Activated CD4-positive, CD25-positive, alpha-beta regulatory T cell treated with anti-CD3 and anti-CD28 coated beads, Interleukin-2, amount 50 U/mL, for 24 hours (primary cell): ENCODE measurements around the gene CMSS1.

Experiments
- ATAC-seq, 2 donors: fragments of 150-1000 bp; cut with Tn5 transposase; one replicate each; pipeline ENCODE4 v1.10.0; 2021; ENCODE audit warnings: mild to moderate bottlenecking in 1 of 2, moderate library complexity in 1 of 2

CMSS1 gene

DNA sequence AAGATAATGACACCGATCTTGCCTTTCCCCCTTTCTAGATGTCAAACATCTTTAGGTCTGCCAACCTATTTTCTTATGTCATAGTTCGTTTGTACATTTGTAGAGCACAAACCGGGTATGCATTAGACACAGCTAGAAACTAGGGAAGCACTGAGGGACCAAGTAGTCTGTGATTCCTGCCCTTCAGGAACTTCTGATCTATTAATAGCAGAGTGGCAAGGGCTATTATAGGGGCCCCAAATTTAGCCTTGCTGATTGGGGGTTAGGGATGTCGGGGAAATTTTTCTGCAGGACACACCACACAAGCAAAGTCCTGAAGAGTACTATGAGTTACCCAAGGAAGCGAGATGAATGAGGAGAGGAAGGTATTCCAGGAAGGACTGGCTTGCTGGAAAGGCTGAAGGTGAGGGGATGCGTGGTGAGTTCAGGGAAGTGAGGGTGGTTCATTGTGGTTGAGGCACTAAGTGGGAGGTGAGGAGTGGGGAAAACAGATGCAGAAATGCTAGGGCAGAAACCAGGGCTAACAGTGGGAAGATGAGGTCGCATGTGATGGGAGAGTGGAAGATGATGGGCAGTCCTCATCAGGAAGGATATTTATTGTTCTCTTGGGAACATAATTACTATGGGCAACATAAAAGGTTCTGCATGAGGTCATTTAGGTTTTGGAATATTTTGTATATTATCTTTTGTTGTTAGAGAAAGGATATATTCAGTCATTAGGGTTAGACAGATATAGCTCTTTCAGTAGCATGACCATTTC is 144.3 kb downstream of the CMSS1 start:
- ATAC-seq: no peak

DNA sequence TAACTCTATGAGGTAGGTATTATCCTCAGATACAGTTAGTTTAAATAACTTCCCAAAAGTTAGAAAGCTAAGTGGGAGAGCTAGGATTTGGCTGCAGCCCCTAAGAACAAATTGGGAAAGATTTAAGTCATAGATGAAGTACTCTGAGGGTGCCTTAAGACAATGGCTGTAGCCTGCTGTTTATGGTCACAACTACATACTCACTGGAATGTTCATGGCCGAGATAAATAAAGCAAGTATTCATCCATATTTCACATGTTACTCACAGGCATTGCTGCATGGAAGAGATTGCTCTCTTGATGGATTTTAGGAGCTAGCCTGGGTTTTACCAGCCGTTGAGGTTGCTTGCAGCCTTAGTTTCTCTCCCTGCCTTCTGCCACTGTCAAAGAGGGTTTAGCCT is 145.0 kb downstream of the CMSS1 start:
- ATAC-seq: no peak

DNA sequence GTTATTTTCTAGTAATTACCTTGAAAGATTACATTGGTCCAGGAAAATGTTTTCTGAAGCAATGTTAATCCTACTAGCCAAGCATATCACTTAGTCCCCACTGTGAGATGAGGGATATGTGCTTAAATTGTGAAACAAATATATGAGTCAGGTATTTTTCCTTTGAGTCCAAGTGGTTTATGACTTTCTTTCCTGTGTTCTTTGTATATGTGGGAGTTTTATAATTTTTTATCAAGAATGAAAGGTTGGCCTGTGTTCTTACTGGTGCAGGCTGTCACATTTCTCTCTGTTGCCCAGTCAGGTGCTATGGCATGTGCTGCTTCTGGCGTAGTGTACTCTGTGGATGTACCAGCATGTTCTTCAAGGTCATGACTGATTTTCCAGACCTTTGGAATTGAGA is 147.4 kb downstream of the CMSS1 start:
- no peak for ATAC-seq

DNA sequence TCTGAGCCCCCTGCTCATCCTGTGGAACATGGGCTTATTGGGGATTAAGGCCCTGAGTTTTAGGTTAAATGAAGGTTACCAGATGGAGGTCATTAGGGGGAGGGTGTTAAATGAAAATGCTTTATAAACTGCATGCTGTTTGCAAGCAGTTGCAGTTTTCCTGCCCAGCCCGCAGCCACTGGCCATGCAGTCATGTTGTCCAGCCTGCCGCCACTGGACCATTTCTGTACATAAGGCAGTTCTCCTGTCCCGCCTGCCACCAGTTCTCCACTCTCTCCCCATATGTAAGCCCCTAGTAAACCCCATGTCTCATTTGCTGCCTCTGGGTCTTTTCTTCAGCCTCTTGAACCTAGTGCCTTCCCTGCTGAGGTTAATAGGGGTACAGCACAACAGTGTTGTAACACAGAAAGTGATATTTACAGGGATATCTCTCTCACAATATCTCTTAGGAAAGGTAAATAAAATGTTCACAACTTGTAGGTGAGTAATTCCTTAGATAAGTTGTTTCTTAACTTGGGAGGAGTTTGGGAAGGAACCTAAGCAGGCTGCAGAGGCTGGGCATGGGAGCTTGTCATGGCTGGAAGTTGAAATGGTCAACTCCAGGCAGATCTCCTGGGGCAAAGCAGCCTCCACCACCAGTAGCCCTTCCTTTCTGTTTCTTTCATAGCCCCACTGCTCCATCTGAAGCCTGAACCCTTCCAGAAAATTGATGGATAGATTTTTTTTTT is 148.2 kb downstream of the CMSS1 start:
- ATAC-seq: no peak

DNA sequence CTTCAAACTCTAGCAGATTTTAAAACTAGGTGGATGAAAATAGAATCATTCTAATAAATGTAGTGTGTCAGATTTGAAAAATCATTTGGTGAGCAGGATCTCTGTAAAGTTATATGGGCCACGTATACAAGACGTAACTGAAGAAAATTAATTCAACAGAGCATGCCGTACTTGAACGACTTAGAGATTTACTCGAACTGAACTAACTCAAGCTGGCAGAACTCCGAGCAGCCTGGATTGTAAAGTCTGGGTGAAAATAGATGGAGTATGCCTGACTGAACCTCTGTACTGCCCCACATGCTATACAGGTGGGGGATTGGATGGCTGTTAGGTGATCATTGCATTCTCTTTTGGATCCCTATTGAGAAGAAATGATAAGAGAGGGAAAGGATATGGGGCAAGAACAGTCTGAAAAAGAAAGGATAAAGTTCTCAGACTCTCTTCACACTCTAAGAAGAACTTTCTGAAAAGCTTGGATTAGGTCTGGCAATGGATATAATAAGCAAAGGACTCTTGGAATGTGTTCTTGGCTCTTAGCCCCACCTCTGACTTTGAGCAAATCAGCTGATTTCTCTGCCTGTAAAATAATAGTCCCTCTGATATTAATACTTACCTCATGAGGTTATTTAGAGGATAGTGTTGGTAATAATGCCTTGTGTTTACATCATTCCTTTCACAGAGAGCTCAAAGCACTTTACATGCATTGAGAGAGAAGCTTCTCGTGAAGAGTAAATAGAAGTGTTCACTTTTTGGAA is 149.2 kb downstream of the CMSS1 start:
- no peak for ATAC-seq

DNA sequence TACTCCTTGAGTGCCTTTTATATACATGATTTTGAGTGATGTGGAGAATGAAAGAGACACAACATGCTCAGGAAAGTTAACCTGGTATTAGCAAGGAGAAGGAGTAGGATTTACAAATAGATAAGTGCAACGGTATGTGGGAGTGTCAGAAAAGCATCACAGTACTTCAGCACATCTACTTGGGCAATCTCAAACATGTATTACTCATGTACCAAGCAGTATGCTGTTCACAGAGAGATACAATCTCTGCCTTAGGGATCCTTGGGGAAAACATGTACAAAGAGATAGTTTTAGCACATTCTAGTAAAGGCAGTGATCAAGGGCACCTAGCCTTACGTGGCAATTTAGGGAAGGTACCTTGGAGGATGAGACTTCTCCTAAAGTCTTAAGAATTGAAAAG is 150.1 kb downstream of the CMSS1 start:
- ATAC-seq: no peak

DNA sequence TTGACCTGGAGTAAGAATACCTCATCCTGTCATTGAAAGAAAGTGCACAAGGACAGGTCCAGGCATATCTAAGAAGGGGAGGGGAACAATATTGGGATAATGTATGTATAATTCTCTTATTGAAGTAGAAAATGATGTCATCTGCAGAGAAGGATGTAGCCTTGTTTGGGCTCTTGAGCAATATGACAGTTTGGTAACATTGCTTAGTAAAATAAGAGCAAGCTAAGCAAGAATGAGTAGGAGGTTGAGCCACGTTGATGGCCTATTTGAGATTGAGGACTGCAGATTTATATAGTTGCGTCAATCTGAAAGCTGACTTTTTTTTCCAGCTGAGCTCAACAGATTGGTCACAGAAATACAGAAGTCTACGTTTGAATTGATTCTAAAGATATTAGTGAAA is 151.5 kb downstream of the CMSS1 start:
- no peak for ATAC-seq

DNA sequence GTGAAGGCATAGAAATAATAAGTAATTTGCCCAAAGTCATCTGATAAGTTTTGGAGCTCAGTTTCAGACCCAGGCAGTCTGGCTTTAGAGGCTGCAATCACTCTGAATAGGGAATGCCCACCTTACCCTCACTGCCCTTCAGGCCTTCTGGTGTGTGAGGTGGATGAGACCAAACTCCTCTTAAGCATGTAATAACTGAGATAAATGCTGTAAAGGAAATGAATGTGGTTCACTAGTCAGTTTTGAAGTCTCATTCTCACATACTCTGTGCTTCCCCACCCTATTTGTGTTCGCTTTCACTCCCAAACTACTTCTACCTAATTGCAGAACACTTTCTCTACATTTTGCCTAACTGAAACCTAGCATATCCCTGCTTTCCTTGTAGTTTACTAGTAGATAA is 152.5 kb downstream of the CMSS1 start:
- peak in 1 of 2 donors; percentile 33 for ATAC-seq

DNA sequence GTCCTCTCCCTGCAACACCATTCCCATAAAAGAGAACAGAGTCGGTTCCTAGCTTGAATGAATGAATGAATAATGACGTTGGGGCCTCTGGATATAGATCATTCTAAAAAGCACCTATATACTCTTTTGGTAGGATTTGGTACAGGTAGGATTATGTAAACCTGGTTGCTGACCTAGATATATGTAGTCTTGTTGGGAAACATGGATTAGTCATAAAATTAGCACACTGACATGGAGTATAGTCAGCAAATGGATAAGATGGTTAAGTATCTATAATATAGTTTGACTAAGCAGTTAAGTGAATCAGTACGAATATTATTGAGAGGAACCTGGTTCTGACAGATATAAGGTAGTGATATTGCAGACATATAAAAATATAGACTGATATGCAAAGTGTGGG is 154.1 kb downstream of the CMSS1 start:
- no peak for ATAC-seq

DNA sequence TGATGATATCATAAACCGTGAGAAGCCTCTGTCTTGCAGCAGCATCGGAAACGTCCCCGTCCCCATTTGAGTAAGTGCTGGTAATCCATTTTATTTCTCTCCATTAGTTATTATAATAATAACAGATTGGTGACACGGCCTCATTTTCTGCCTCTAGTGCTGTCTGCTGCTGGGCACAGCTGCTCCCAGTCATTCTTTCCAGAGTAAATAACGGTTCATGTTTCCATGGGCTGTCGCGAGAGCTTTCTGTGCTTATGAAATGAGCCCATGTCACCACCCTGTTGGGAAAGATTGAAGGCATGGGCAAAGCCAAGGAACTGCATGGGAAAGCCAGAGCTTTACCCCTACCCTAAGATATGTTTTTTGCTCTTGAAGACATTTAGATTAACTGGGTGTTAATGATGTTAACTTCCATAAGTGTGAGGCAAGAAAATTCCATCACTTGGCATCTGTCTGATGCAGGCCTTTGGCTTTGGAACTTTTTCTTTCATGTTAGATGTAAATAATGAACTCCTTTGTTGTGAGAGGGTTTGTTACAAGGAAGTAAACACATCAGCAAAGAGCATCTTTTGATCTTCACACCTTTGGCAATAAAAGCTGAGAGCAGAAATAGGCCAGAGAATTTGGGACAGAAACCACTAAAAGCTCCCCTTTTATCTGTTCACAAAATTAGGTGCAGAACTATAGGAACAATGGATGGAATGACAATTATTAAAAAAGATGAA is 154.9 kb downstream of the CMSS1 start:
- ATAC-seq: no peak

DNA sequence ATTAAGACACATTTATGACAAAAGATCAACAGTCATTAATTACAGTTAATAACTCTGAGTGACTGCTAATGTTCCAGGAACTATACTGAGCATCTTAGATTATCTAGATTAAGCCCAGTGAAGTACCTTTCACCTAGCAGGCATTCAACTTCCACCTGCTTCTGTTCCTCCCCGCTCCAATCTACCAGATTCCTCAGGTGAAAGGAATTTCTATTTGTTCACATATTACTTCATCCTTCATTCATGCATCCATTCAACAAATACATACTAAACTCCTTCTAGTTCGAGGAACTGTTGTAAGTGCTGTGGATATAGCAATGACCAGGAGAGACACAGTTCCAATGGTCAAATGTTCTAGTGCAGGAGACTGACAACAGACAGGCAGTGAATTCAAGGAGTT is 157.3 kb downstream of the CMSS1 start:
- ATAC-seq: no peak

DNA sequence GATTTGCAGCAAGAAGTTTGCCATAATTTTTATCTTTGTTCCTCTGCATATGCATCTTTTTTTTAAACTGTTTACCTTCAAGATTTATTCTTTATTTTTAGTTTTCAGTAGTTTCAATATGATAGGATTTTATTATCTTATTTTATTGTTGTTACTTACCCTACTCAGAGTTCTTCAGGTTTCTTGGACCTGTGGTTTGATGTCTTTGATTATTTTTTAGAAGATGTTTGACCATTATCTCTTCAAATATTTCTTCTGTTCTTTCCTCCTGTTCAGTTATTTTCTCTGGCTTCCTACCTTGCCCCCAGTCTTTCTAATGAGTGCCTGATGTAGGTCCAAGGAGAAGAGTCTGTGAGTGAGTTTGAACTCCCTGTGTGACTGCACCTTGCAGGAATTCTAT is 158.9 kb downstream of the CMSS1 start:
- no peak for ATAC-seq

DNA sequence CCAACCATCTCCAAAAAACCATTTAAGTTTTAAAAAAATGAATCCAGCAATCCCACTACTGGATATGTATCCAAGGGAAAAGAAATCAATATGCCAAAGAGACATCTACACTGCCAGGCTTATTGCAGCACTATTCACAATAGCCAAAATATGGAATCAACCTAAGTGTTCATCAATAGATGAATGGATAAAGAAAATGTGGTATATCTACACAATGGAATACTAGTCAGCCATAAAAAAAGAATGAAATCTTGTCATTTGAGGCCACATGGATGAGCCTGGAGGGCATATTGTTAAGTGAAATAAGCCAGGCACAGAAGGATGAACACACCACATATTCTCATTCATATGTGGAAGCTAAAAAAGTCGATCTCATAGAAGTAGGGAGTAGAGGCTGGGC is 160.6 kb downstream of the CMSS1 start:
- ATAC-seq: no peak

DNA sequence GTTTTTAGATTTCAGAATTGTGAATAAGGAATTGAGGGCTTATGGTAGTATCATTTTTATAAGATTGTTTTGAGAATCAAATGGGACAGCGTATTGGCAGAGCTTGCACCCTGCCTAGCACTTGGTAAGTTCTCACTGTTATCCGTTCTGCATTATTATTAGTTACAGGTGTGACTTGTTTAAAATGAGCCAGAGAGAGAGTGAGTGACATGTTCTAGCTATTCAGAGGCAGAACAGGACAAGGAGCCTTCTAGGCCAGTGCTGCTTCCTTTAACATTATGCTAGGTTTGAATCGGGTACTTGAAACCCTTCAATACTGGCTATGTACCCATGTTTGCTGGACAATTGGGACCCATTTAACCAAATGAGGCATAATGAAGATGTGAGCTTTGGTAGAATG is 162.9 kb downstream of the CMSS1 start:
- ATAC-seq: no peak

DNA sequence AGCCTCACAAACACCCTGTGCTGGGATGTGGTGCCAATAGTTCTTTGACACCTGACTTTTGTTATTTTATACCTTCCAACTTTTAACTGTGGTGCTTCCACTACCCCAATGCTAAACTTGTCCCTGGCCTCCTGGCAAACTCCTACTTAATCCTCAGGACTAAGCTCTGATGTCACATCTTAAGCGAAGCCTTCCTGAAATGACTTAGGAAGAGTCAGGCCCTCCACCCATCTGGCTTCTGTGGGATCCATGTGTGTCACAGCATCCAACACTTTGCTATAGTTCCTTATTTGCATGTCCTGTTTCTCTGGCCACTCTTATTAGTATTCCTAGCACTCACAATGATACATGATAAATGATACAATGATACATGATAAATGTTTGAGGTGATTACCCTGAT is 163.5 kb downstream of the CMSS1 start:
- no peak for ATAC-seq

DNA sequence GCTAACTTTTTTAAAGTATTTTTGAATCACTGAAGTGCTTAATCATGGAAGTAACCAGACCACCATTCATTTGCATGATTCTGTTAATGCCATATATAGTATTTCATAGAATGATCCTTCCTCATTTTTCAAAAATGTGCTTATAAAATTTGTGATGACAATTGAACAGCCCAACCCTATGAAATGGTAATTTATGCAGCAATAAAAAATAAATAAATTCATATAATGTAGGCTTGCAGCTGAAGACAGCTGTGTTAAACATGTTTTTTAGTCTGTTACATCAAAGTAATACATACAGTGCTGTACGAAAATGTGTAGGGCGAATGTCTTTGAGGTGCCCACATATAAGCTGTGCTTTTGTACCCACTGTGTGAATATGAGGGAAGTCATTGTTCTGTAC is 165.0 kb downstream of the CMSS1 start:
- no peak for ATAC-seq

DNA sequence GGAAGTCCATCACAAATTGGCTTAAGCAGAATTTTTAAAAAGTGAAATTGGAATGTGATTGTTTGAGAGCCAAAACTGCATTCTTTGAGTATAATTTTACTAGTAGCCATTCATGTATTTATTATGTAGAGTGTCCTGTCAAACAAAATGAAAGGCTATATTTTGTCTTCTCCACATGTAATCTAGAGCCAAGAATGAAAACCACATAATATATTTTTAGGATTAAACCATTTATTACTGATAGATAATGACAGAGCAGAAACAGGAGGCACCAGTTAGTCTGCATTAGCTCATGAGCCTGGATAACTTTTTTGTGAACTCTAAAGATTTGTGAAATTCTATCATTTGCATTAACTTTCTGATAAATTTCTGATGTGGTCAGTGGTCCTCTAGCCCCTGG is 166.5 kb downstream of the CMSS1 start:
- ATAC-seq: no peak

DNA sequence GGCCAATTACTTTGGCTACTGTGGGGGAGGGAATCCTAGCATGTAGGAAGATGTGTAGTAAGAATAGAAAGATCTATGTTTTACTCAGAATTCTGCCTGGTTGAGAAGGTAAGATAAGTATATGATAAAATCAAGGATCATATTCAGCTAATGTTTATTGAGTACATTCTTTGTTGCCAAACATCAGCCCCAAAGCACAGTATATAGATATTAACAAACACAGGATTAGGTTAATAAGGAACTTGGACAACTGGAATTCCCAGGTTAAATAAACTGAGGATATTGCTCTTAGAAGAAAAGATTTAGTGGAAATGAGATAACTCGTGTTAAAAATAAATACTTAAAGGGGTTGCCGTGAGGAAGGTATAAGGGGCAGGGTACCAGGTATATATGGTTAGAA is 167.0 kb downstream of the CMSS1 start:
- ATAC-seq: no peak

DNA sequence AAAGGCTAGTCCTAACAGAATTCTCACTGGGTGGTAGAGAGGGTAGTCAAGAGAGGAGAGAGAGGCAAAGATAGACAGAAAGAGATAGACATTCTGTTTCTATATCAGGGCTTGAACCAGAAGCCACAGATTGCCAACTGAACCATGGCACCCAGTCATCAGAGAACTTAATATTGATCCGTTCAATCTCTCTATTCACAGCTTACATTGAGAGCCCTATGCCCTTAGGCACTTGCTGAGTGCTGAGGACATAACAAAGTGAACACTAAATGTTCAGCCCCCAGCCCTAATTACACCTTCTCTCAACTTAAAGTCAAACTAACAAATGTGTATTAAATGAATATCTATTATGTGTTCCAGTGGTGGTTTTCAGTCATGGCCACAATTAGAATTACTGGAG is 172.5 kb downstream of the CMSS1 start:
- no peak for ATAC-seq

DNA sequence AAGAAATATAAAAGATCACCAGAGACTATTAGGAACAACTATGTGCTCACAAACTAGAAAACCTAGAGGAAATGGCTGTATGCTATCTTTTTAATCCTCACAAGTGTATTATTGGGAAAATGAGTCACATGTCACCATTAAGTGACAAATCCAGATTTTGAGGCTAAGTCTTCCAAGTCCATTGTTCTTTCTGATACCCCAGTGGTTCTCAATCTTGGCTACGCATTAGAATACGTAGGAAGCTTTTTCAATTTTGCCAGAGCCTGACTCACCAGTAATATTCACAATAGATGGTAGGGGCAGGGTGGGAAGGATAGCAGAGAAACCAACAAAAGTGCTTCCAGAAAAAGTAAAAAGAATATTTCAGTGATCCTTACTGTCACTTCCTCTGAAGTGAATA is 179.6 kb downstream of the CMSS1 start:
- ATAC-seq: no peak

DNA sequence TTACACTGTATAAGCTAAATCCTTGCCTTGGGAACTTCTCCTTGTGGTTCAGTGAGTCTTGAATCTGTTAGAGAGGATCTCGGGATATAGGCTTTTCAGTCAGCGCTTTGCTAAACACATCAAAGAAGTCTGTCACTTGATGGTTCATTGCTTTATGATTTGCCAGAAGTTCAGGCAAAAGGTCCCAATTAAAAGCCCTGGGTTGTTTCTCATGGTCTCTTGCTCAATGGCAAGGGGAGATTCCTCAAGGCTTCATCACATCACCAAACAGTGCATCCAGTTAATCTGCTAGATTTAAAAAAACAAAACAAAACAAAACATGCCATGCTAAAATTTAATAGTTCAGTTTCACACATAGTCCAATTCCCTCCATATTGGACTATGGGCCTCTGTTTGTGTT is 181.9 kb downstream of the CMSS1 start:
- ATAC-seq: no peak

DNA sequence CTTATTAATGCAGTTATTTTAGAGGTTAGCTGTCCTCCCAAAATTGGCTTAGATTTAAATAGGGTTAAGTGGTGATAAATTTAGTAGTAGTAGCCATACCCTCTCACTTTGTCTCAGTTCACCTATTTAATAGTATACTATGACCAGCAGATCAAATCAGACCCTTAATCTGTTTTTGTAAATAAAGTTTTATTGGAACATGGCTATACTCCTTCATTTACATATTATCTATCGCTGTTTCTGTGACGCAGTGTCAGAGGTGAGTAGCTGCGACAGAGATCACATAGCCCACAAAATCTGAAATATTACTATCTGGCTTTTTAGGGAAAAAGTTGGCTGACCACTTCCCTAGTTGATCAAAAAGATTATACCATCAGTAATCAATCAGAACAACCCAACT is 183.4 kb downstream of the CMSS1 start:
- no peak for ATAC-seq
